Esophagus muscularis mucosa (tissue), 4 donors: ENCODE results near the gene SULT1B1.

ENCODE experiments used
- CTCF ChIP-seq, 3 experiments: fragments of 200-600 bp in 2 of 3; fragments of 450-650 bp in 1 of 3; sonication (generic) in 2 of 3; IDR thresholded peaks; one replicate each; pipeline ENCODE4 v1.5.1; 2017 to 2019; ENCODE audit warnings: antibody characterized with exemption in 3 of 3, mild to moderate bottlenecking in 2 of 3, moderate library complexity in 1 of 3
- EP300 ChIP-seq: sonication (generic); formaldehyde crosslinking; IDR thresholded peaks from one replicate; pipeline ENCODE4 v1.6.1; 2017; ENCODE audit warnings: antibody characterized with exemption
- POLR2A ChIP-seq: fragments of 450-650 bp; IDR thresholded peaks from one replicate; pipeline ENCODE4 v1.6.1; 2017; ENCODE audit warnings: antibody characterized with exemption, moderate library complexity, mild to moderate bottlenecking, low read depth
- POLR2AphosphoS5 ChIP-seq, 2 donors: sonication (generic); formaldehyde crosslinking; IDR thresholded peaks; one replicate each; pipeline ENCODE4 v1.6.1; 2017; ENCODE audit warnings: antibody characterized with exemption in 2 of 2

DNA sequence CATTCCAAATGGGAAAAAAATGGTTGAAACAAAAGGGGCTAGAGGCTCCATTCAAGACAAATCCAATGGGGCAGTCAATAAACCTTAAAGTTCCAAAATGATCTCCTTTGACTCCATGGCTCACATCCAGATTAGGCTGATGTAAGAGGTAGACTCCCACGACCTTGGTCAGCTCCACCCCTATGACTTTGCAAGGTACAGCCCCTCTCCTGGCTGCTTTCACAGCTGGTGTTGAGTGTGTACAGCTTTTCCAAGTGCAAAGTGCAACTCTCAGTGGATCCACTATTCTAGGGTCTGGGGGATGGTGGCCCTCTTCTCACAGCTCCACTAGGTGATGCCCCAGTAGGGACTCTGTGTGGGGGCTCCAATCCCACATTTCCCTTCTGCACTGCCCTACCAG lies 21.5 kb downstream of the SULT1B1 start:
- TF ChIP-seq POLR2A: no peak
- no peak for TF ChIP-seq POLR2AphosphoS5 (IDR thresholded peaks at IDR 0.05)
- no peak for TF ChIP-seq CTCF (IDR thresholded peaks at IDR 0.05)
- TF ChIP-seq EP300: no peak
